PFSK-1 (cell line): Measurements from ENCODE around the gene CD40LG.

Experiments used
- FOXP2 ChIP-seq: optimal IDR thresholded peaks from 2 replicates; pipeline ENCODE3; 2011; ENCODE audit warnings: borderline replicate concordance, control low read depth, inconsistent platforms; ENCODE audit not compliant: insufficient read depth; ENCODE audit errors: extremely low read length, extremely low read depth
- POLR2AphosphoS5 ChIP-seq: IDR thresholded peaks from 2 replicates; pipeline ENCODE4 v1.6.1; 2012; ENCODE audit warnings: low read depth, mild to moderate bottlenecking, control low read depth, low read length, moderate library complexity
- REST ChIP-seq, 2 experiments: IDR thresholded peaks; 2 replicates each; pipeline versions ENCODE4 v1.6.1 to v1.8.0; 2011 to 2012; ENCODE audit warnings: low read depth in 2 of 2, low read length in 2 of 2, control low read depth in 1 of 2, inconsistent platforms in 1 of 2, mild to moderate bottlenecking in 1 of 2, moderate library complexity in 1 of 2; ENCODE audit not compliant: insufficient read depth in 1 of 2
- SIN3A ChIP-seq: IDR thresholded peaks from 2 replicates; pipeline ENCODE4 v1.6.1; 2012; ENCODE audit warnings: mild to moderate bottlenecking, low read length, moderate library complexity, borderline replicate concordance; ENCODE audit not compliant: insufficient read depth
- TAF1 ChIP-seq: IDR thresholded peaks from 2 replicates; pipeline ENCODE4 v1.6.1; 2012; ENCODE audit warnings: low read length, control low read depth, borderline replicate concordance; ENCODE audit not compliant: insufficient read depth

Gene CD40LG

GRCh38 chrX:136692271-136692670 lies 44.3 kb downstream of the CD40LG start:
- no peak for TF ChIP-seq FOXP2
- TF ChIP-seq POLR2AphosphoS5: no peak
- TF ChIP-seq SIN3A: no peak
- TF ChIP-seq REST (IDR thresholded peaks at IDR 0.05; ENCODE audit: insufficient read depth in 1 of 2, low read depth in 2 of 2, low read length in 2 of 2): no peak
- TF ChIP-seq TAF1: no peak

GRCh38 chrX:136694431-136695087 lies 46.6 kb downstream of the CD40LG start:
- TF ChIP-seq FOXP2 (no peak), SIN3A (no peak), POLR2AphosphoS5 (no peak), REST (IDR thresholded peaks at IDR 0.05; ENCODE audit: insufficient read depth in 1 of 2, low read depth in 2 of 2, low read length in 2 of 2) (no peak), TAF1 (no peak)

- TF ChIP-seq SIN3A (no peak), TAF1 (no peak), REST (IDR thresholded peaks at IDR 0.05; ENCODE audit: insufficient read depth in 1 of 2, low read depth in 2 of 2, low read length in 2 of 2) (no peak), POLR2AphosphoS5 (no peak), FOXP2 (no peak)
These were observed 49.2 kb downstream of the CD40LG start for GRCh38 chrX:136697156-136697555.

- TF ChIP-seq TAF1 (no peak), SIN3A (no peak), FOXP2 (no peak), REST (IDR thresholded peaks at IDR 0.05; ENCODE audit: insufficient read depth in 1 of 2, low read depth in 2 of 2, low read length in 2 of 2) (no peak), POLR2AphosphoS5 (no peak)
These were observed 60.4 kb downstream of the CD40LG start for GRCh38 chrX:136708348-136708747.
